PFSK-1 (cell line): ENCODE results near the gene C6orf132.

ENCODE experiments used
- FOXP2 ChIP-seq: optimal IDR thresholded peaks from 2 replicates; pipeline ENCODE3; 2011; ENCODE audit warnings: borderline replicate concordance, control low read depth, inconsistent platforms; ENCODE audit not compliant: insufficient read depth; ENCODE audit errors: extremely low read length, extremely low read depth
- POLR2AphosphoS5 ChIP-seq: IDR thresholded peaks from 2 replicates; pipeline ENCODE4 v1.6.1; 2012; ENCODE audit warnings: low read depth, mild to moderate bottlenecking, control low read depth, low read length, moderate library complexity
- REST ChIP-seq, 2 experiments: IDR thresholded peaks; 2 replicates each; pipeline versions ENCODE4 v1.6.1 to v1.8.0; 2011 to 2012; ENCODE audit warnings: low read depth in 2 of 2, low read length in 2 of 2, control low read depth in 1 of 2, inconsistent platforms in 1 of 2, mild to moderate bottlenecking in 1 of 2, moderate library complexity in 1 of 2; ENCODE audit not compliant: insufficient read depth in 1 of 2
- SIN3A ChIP-seq: IDR thresholded peaks from 2 replicates; pipeline ENCODE4 v1.6.1; 2012; ENCODE audit warnings: mild to moderate bottlenecking, low read length, moderate library complexity, borderline replicate concordance; ENCODE audit not compliant: insufficient read depth
- TAF1 ChIP-seq: IDR thresholded peaks from 2 replicates; pipeline ENCODE4 v1.6.1; 2012; ENCODE audit warnings: low read length, control low read depth, borderline replicate concordance; ENCODE audit not compliant: insufficient read depth

Gene C6orf132

GRCh38 chr6:42071881-42072583, 70.4 kb downstream of the C6orf132 start:
- TF ChIP-seq SIN3A: no peak

GRCh38 chr6:42068872-42069522, 73.4 kb downstream of the C6orf132 start:
- TF ChIP-seq REST (IDR thresholded peaks at IDR 0.05; ENCODE audit: insufficient read depth in 1 of 2, low read depth in 2 of 2, low read length in 2 of 2) (no peak), FOXP2 (no peak), SIN3A (no peak), TAF1 (no peak), POLR2AphosphoS5 (no peak)

- TF ChIP-seq TAF1 (no peak), POLR2AphosphoS5 (no peak), SIN3A (no peak), FOXP2 (no peak), REST (IDR thresholded peaks at IDR 0.05; ENCODE audit: insufficient read depth in 1 of 2, low read depth in 2 of 2, low read length in 2 of 2) (no peak)
These were observed 74.2 kb downstream of the C6orf132 start for GRCh38 chr6:42068173-42068572.

DNA sequence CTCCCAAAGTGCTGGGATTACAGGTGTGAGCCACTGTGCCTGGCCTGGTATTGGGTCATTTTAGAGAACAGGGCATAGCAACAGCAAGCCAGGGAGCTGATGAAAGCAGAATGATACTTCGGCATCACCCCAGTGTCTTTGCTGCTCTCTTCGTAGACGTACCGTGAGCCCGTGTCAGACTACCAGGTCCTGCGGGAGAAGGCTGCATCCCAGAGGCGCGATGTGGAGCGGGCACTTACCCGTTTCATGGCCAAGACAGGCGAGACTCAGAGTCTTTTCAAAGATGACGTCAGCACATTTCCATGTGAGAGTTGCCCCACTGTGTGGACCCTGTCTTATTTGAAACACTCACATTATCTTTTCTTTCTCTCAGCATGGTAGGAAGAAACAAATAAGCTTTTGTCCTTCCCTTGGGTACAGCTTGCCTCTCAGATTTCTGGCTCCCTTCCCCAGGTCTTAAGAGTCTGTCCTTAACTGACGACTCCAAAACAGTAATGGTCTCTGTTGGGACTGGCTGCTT, 76.2 kb downstream of the C6orf132 start:
- TF ChIP-seq POLR2AphosphoS5: no peak
- no peak for TF ChIP-seq SIN3A
- TF ChIP-seq FOXP2: no peak
- no peak for TF ChIP-seq TAF1
- no peak for TF ChIP-seq REST (IDR thresholded peaks at IDR 0.05; ENCODE audit: insufficient read depth in 1 of 2, low read depth in 2 of 2, low read length in 2 of 2)

DNA sequence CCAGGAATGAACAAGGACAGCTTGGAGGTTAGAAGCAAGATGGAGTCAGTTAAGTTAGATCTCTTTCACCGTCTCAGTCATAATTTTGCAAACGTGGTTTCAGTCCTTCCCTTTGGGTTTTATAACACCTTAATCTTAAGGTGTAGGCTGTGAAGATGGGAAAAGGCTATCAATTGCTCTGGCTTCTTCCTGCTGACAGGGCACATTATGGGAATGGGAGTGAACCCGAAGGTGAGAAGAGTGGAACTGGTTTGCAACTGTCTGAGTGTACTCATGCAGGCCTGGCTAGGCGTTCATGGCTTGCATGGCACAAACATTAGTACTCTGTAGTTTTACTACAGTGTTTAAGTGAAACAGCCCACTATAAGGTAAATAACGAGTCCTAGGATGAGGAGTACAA, 82.7 kb downstream of the C6orf132 start:
- no peak for TF ChIP-seq TAF1
- TF ChIP-seq SIN3A: no peak
- no peak for TF ChIP-seq REST (IDR thresholded peaks at IDR 0.05; ENCODE audit: insufficient read depth in 1 of 2, low read depth in 2 of 2, low read length in 2 of 2)
- TF ChIP-seq POLR2AphosphoS5: no peak
- no peak for TF ChIP-seq FOXP2
